Transverse colon (tissue), 3 donors: Measurements from ENCODE around the gene CCER1.

Experiments used
- CTCF ChIP-seq, 5 experiments: fragments of 200-600 bp in 3 of 5; fragments of 450-650 bp in 2 of 5; sonication (generic) in 3 of 5; IDR thresholded peaks; 1 replicate in 2 of 5; 2 replicates in 3 of 5; pipeline ENCODE4 v1.5.1; 2016 to 2017; ENCODE audit warnings: antibody characterized with exemption in 5 of 5, inconsistent platforms in 3 of 5, mild to moderate bottlenecking in 2 of 5, moderate library complexity in 1 of 5
- POLR2A ChIP-seq: fragments of 450-650 bp; IDR thresholded peaks from one replicate; pipeline ENCODE4 v1.6.1; 2016; ENCODE audit warnings: antibody characterized with exemption, mild to moderate bottlenecking, moderate library complexity

GRCh38 chr12:90921536-90921935, 33.4 kb downstream of the CCER1 start:
- TF ChIP-seq POLR2A = no peak
- no peak for TF ChIP-seq CTCF (IDR thresholded peaks at IDR 0.05)
